ENCODE results near the gene MYO1E. TPM values are rescaled to one million over a fixed set of nuclear protein-coding genes. Genes with fewer than 3 reads are reported as not detected.
A peak's percentile ranks its signal among the peaks of the same experiment; 100 is the strongest.

MYO1E gene
- 23.6 TPM for total RNA-seq
- long read RNA-seq, full-length matches to known transcripts, result 4 of 5 reads
- long read RNA-seq, partial matches to known transcripts, result 1 of 5 reads
- long read RNA-seq, other reads (novel, unspliced or antisense), result 0 of 5 reads

DNA sequence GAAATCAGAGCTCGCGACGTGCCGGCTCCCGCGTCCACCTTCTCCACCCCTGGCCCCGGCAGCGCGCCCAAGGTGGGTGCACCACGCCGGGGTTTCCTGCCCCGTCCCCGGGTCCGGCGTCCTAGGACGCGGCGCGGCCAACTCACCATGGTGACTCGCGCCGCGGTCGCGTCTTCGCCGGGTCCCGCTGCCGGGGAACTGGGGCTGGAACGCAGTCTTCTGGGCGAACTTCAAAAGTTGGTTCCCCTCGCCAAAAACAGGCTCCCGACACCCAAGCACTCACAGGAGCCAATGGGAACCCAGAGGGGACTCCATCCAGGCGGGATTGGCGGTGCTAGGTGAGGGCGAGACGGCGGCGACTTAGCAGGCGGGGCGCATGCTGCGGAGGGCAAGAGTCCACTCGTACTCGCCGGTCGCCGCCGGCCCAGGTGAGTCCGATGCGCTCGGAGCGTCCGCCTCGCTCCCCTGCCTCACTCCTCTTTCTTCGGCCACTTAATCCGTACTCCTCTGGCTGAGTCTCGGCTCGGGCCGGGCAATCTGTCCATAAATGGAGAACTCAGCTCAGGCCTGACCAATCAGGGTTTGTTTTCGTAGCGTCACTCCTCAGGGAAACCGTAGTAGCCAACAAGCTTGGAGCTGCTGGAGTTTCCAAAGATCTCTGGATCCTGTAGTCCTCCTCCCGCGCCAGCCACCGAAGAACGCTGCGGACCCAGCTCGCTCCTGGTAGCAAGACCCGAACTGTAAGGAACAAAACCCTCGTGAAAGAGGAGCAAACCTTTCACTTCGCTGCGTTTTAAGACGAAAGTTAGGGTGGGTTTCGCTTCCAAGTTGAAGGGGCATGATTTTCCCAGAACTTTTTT lies at the start of gene MYO1E:
Gene MYO1E (minus strand): TSS at position 520 of the 860 bp plus-strand sequence. CDS start 371 bp downstream, at position 149.
- no peaks in the 10 kb centered on the region for H3K27me3 ChIP-seq (ENCODE audit: low read depth)
- peak within 1 kb of the TSS; percentile 98 for H3K4me3 ChIP-seq
- DNase-seq, result peak; percentile 81
- H3K9me3 ChIP-seq (replicated peaks), result no peaks in the 10 kb centered on the region
- peaks cover 38% of the 10 kb centered on the region for H3K4me1 ChIP-seq
- intact Hi-C loops (cut with micrococcal nuclease), result loop anchor here (10.0 kb wide), 1 partner anchor 128 kb away; no protein-coding TSS in a partner anchor
- H3K36me3 ChIP-seq, result no peaks in the 10 kb centered on the region
- TF ChIP-seq, protein P1, sequence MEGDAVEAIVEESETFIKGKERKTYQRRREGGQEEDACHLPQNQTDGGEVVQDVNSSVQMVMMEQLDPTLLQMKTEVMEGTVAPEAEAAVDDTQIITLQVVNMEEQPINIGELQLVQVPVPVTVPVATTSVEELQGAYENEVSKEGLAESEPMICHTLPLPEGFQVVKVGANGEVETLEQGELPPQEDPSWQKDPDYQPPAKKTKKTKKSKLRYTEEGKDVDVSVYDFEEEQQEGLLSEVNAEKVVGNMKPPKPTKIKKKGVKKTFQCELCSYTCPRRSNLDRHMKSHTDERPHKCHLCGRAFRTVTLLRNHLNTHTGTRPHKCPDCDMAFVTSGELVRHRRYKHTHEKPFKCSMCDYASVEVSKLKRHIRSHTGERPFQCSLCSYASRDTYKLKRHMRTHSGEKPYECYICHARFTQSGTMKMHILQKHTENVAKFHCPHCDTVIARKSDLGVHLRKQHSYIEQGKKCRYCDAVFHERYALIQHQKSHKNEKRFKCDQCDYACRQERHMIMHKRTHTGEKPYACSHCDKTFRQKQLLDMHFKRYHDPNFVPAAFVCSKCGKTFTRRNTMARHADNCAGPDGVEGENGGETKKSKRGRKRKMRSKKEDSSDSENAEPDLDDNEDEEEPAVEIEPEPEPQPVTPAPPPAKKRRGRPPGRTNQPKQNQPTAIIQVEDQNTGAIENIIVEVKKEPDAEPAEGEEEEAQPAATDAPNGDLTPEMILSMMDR (IDR thresholded peaks at IDR 0.05; ENCODE audit: borderline replicate concordance), result no peak
- H3K27ac ChIP-seq (replicated peaks), result peak within 1 kb of the TSS; percentile 97

GRCh38 chr15:59420986-59421618 lies 48.4 kb upstream of the MYO1E start:
- no peak for DNase-seq
- TF ChIP-seq, protein P1 (IDR thresholded peaks at IDR 0.05; ENCODE audit: borderline replicate concordance), result no peak
- intact Hi-C loops (cut with micrococcal nuclease), result no loop called here
- H3K4me1 ChIP-seq, result no peaks in the 10 kb centered on the region
- no peaks in the 10 kb centered on the region for H3K36me3 ChIP-seq
- no peak overlapping the region for H3K4me3 ChIP-seq
- no peaks in the 10 kb centered on the region for H3K9me3 ChIP-seq (replicated peaks)
- peaks cover 12% of the 10 kb centered on the region for H3K27me3 ChIP-seq (ENCODE audit: low read depth)
- H3K27ac ChIP-seq (replicated peaks), result no peak overlapping the region

DNA sequence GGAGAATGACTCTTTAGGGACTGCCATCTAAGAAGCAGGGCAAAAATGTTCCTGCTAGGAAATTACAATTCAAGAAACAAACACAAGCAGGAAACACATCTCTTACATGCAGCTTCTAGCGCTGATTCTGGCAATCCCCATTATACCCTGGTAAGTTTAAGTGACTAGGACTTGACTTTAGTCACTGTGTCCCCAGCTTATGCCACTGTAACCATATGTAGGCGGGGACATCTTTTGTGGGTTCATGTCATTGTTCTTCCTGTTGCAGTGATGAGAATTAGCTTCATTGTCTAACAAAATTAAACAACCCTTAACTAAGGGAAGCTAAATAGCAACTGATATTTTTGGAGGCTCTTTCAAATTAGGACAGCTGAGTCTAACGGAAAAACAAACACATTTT lies 47.4 kb upstream of the MYO1E start:
- no peak for DNase-seq
- H3K27ac ChIP-seq (replicated peaks), result no peak overlapping the region

GRCh38 chr15:59419170-59419569 lies 46.5 kb upstream of the MYO1E start:
- no peak overlapping the region for H3K4me3 ChIP-seq
- H3K4me1 ChIP-seq, result no peaks in the 10 kb centered on the region
- no peaks in the 10 kb centered on the region for H3K9me3 ChIP-seq (replicated peaks)
- H3K36me3 ChIP-seq, result no peaks in the 10 kb centered on the region
- TF ChIP-seq, protein P1 (IDR thresholded peaks at IDR 0.05; ENCODE audit: borderline replicate concordance), result no peak
- no peak overlapping the region for H3K27ac ChIP-seq (replicated peaks)
- peaks cover 10% of the 10 kb centered on the region for H3K27me3 ChIP-seq (ENCODE audit: low read depth)
- DNase-seq, result no peak
- intact Hi-C loops (cut with micrococcal nuclease), result no loop called here

More for the DNA sequence above, 47.4 kb upstream of the MYO1E start:
- Histone ChIP-seq H3K9me3 (replicated peaks) (no peaks in the 10 kb centered on the region), H3K4me3 (no peak overlapping the region), H3K36me3 (no peaks in the 10 kb centered on the region), H3K27me3 (ENCODE audit: low read depth) (peaks cover 12% of the 10 kb centered on the region), H3K4me1 (no peaks in the 10 kb centered on the region)
- intact Hi-C loops (cut with micrococcal nuclease), result no loop called here
- TF ChIP-seq, protein P1 (IDR thresholded peaks at IDR 0.05; ENCODE audit: borderline replicate concordance), result no peak

- intact Hi-C loops (cut with micrococcal nuclease), result no loop called here
- TF ChIP-seq, protein P1 (IDR thresholded peaks at IDR 0.05; ENCODE audit: borderline replicate concordance), result no peak
These were observed 44.1 kb upstream of the MYO1E start for GRCh38 chr15:59416816-59417215.

More at GRCh38 chr15:59416816-59417215, 44.1 kb upstream of the MYO1E start:
- no peak overlapping the region for H3K4me3 ChIP-seq
- peaks cover 5% of the 10 kb centered on the region for H3K27me3 ChIP-seq (ENCODE audit: low read depth)
- no peaks in the 10 kb centered on the region for H3K4me1 ChIP-seq
- H3K27ac ChIP-seq (replicated peaks), result no peak overlapping the region
- H3K36me3 ChIP-seq, result no peaks in the 10 kb centered on the region
- no peak for DNase-seq
- no peaks in the 10 kb centered on the region for H3K9me3 ChIP-seq (replicated peaks)
